ENCODE data around the gene CR2. TPM values are rescaled to one million over a fixed set of nuclear protein-coding genes. Genes with fewer than 3 reads are reported as not detected.

CR2 gene
- total RNA-seq, 1 donor from 2014 or later, result not detected

GRCh38 chr1:207440626-207441025 lies 13.5 kb upstream of the CR2 start:
- no peak overlapping the region for H3K4me3 ChIP-seq (ENCODE audit: low read length in 3 of 3)
- H3K9me3 ChIP-seq (ENCODE audit: control insufficient read depth in 3 of 3, low read length in 3 of 3), result no peaks in the 10 kb centered on the region
- H3K27me3 ChIP-seq (ENCODE audit: control insufficient read depth in 3 of 3, insufficient read depth in 3 of 3, low read length in 3 of 3), result no peaks in the 10 kb centered on the region
- no peak overlapping the region for H3K27ac ChIP-seq (ENCODE audit: low read depth, low read length)
- H3K36me3 ChIP-seq (ENCODE audit: control insufficient read depth in 3 of 3, insufficient read depth in 3 of 3, low read length in 3 of 3), result no peaks in the 10 kb centered on the region
- no peaks in the 10 kb centered on the region for H3K4me1 ChIP-seq (ENCODE audit: control insufficient read depth in 3 of 3, insufficient read depth in 3 of 3, low read length in 3 of 3)
- no peak overlapping the region for H3K9ac ChIP-seq (ENCODE audit: low read depth in 1 of 3, low read length in 3 of 3)

GRCh38 chr1:207444514-207445217 lies 9.5 kb upstream of the CR2 start:
- Histone ChIP-seq H3K27me3 (ENCODE audit: control insufficient read depth in 3 of 3, insufficient read depth in 3 of 3, low read length in 3 of 3) (no peaks in the 10 kb centered on the region), H3K4me1 (ENCODE audit: control insufficient read depth in 3 of 3, insufficient read depth in 3 of 3, low read length in 3 of 3) (no peaks in the 10 kb centered on the region), H3K27ac (ENCODE audit: low read depth, low read length) (no peak overlapping the region), H3K9me3 (ENCODE audit: control insufficient read depth in 3 of 3, low read length in 3 of 3) (no peaks in the 10 kb centered on the region), H3K36me3 (ENCODE audit: control insufficient read depth in 3 of 3, insufficient read depth in 3 of 3, low read length in 3 of 3) (no peaks in the 10 kb centered on the region), H3K9ac (ENCODE audit: low read depth in 1 of 3, low read length in 3 of 3) (no peak overlapping the region), H3K4me3 (ENCODE audit: low read length in 3 of 3) (no peak overlapping the region)

GRCh38 chr1:207453710-207454045 lies 450 bp upstream of the CR2 start:
- peaks cover 29 to 44% (median 35%) of the 10 kb centered on the region in 3 donors for H3K27me3 ChIP-seq (ENCODE audit: control insufficient read depth in 3 of 3, insufficient read depth in 3 of 3, low read length in 3 of 3)
- no peak overlapping the region for H3K27ac ChIP-seq (ENCODE audit: low read depth, low read length)
- H3K9ac ChIP-seq (ENCODE audit: low read depth in 1 of 3, low read length in 3 of 3), result no peak overlapping the region
- peak overlapping the region in 1 of 3 donors; percentile 58 for H3K4me3 ChIP-seq (ENCODE audit: low read length in 3 of 3)
- H3K9me3 ChIP-seq (ENCODE audit: control insufficient read depth in 3 of 3, low read length in 3 of 3), result no peaks in the 10 kb centered on the region
- H3K36me3 ChIP-seq (ENCODE audit: control insufficient read depth in 3 of 3, insufficient read depth in 3 of 3, low read length in 3 of 3), result no peaks in the 10 kb centered on the region
- peaks cover 9 to 12% (median 10%) of the 10 kb centered on the region in 3 donors for H3K4me1 ChIP-seq (ENCODE audit: control insufficient read depth in 3 of 3, insufficient read depth in 3 of 3, low read length in 3 of 3)

GRCh38 chr1:207455183-207455754 lies 1.1 kb downstream of the CR2 start:
- peak overlapping the region in 1 of 3 donors; percentile 59 for H3K4me3 ChIP-seq (ENCODE audit: low read length in 3 of 3)
- H3K27ac ChIP-seq (ENCODE audit: low read depth, low read length), result no peak overlapping the region
- peaks cover 9 to 12% (median 10%) of the 10 kb centered on the region in 3 donors for H3K4me1 ChIP-seq (ENCODE audit: control insufficient read depth in 3 of 3, insufficient read depth in 3 of 3, low read length in 3 of 3)
- H3K9me3 ChIP-seq (ENCODE audit: control insufficient read depth in 3 of 3, low read length in 3 of 3), result no peaks in the 10 kb centered on the region
- H3K36me3 ChIP-seq (ENCODE audit: control insufficient read depth in 3 of 3, insufficient read depth in 3 of 3, low read length in 3 of 3), result no peaks in the 10 kb centered on the region
- peaks cover 29 to 44% (median 35%) of the 10 kb centered on the region in 3 donors for H3K27me3 ChIP-seq (ENCODE audit: control insufficient read depth in 3 of 3, insufficient read depth in 3 of 3, low read length in 3 of 3)
- no peak overlapping the region for H3K9ac ChIP-seq (ENCODE audit: low read depth in 1 of 3, low read length in 3 of 3)

- Histone ChIP-seq H3K9ac (ENCODE audit: low read depth in 1 of 3, low read length in 3 of 3) (no peak overlapping the region), H3K27me3 (ENCODE audit: control insufficient read depth in 3 of 3, insufficient read depth in 3 of 3, low read length in 3 of 3) (peaks cover 21 to 36% (median 30%) of the 10 kb centered on the region in 3 donors), H3K9me3 (ENCODE audit: control insufficient read depth in 3 of 3, low read length in 3 of 3) (no peaks in the 10 kb centered on the region), H3K36me3 (ENCODE audit: control insufficient read depth in 3 of 3, insufficient read depth in 3 of 3, low read length in 3 of 3) (no peaks in the 10 kb centered on the region), H3K27ac (ENCODE audit: low read depth, low read length) (no peak overlapping the region), H3K4me3 (ENCODE audit: low read length in 3 of 3) (no peak overlapping the region), H3K4me1 (ENCODE audit: control insufficient read depth in 3 of 3, insufficient read depth in 3 of 3, low read length in 3 of 3) (peaks cover 9 to 12% (median 10%) of the 10 kb centered on the region in 3 donors)
Measured at GRCh38 chr1:207458414-207458813, 4.3 kb downstream of the CR2 start.

DNA sequence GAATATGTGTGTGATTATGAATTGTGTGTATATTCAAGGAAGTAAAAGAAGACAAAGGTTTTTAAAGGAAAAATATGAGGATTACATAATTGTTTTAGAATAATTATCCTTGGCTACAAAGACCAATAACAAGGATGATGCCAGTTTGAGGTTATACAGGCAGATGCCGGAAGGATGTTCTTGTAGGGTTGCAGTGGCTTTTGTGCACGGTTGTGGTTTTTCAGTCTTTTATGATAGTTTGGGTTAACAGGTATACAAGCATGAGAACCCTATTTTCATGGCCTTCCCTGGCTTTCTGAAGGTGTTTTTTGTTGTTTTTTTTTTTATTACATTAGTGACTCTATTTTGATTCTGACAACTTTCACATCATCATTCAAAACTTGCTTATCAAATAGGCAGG lies 4.9 kb downstream of the CR2 start:
- H3K36me3 ChIP-seq (ENCODE audit: control insufficient read depth in 3 of 3, insufficient read depth in 3 of 3, low read length in 3 of 3), result no peaks in the 10 kb centered on the region
- H3K27ac ChIP-seq (ENCODE audit: low read depth, low read length), result no peak overlapping the region
- no peak overlapping the region for H3K4me3 ChIP-seq (ENCODE audit: low read length in 3 of 3)
- H3K9ac ChIP-seq (ENCODE audit: low read depth in 1 of 3, low read length in 3 of 3), result no peak overlapping the region
- H3K4me1 ChIP-seq (ENCODE audit: control insufficient read depth in 3 of 3, insufficient read depth in 3 of 3, low read length in 3 of 3), result peaks cover 8 to 11% (median 9%) of the 10 kb centered on the region in 3 donors
- peaks cover 19 to 32% (median 32%) of the 10 kb centered on the region in 3 donors for H3K27me3 ChIP-seq (ENCODE audit: control insufficient read depth in 3 of 3, insufficient read depth in 3 of 3, low read length in 3 of 3)
- H3K9me3 ChIP-seq (ENCODE audit: control insufficient read depth in 3 of 3, low read length in 3 of 3), result no peaks in the 10 kb centered on the region

DNA sequence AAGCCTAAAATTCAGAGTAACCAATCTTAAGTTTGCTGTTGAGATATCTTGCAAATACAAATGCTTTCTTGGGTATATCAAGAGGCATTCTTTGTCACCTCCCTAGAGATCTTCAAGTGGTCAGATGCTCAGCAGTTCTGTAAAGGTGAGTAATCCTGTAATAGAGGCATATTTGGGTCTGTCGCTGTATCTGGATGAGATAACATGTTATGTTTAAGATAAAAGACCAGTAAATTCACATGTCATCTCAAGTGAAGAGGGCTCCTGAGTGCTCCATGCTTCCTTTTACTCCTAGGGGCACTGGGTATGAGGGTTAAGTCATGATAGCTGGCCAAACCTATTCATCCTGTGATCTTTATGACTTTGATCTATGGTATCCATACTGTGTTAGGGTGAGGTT lies 7.5 kb downstream of the CR2 start:
- H3K27me3 ChIP-seq (ENCODE audit: control insufficient read depth in 3 of 3, insufficient read depth in 3 of 3, low read length in 3 of 3), result peaks cover 3 to 9% (median 9%) of the 10 kb centered on the region in 3 donors

DNA sequence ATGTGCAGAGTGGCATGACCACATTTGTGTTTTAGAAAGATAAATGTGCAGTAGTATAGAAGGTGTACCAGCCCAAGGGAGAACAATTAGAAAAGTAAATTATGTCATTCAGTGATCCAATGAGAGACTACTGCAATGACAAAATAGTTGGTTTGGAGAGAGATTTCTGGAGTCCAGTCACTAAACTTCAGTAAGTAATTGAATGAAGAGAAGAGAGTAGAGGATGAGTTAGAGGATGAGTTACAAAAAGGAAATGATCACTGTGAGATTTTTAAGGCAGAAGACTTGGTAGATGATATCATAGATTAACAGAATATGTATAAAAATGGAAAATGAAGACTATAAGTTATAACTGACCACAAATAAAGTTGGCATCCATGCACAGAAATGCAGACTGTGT lies 8.4 kb downstream of the CR2 start:
- H3K4me3 ChIP-seq (ENCODE audit: low read length in 3 of 3), result no peak overlapping the region
- H3K9ac ChIP-seq (ENCODE audit: low read depth in 1 of 3, low read length in 3 of 3), result no peak overlapping the region
- H3K9me3 ChIP-seq (ENCODE audit: control insufficient read depth in 3 of 3, low read length in 3 of 3), result no peaks in the 10 kb centered on the region
- peaks cover 3 to 8% (median 3%) of the 10 kb centered on the region in 3 donors for H3K27me3 ChIP-seq (ENCODE audit: control insufficient read depth in 3 of 3, insufficient read depth in 3 of 3, low read length in 3 of 3)
- H3K4me1 ChIP-seq (ENCODE audit: control insufficient read depth in 3 of 3, insufficient read depth in 3 of 3, low read length in 3 of 3), result no peaks in the 10 kb centered on the region
- H3K36me3 ChIP-seq (ENCODE audit: control insufficient read depth in 3 of 3, insufficient read depth in 3 of 3, low read length in 3 of 3), result no peaks in the 10 kb centered on the region
- no peak overlapping the region for H3K27ac ChIP-seq (ENCODE audit: low read depth, low read length)

More for the DNA sequence above, 7.5 kb downstream of the CR2 start:
- H3K9me3 ChIP-seq (ENCODE audit: control insufficient read depth in 3 of 3, low read length in 3 of 3), result no peaks in the 10 kb centered on the region
- no peak overlapping the region for H3K27ac ChIP-seq (ENCODE audit: low read depth, low read length)
- H3K4me1 ChIP-seq (ENCODE audit: control insufficient read depth in 3 of 3, insufficient read depth in 3 of 3, low read length in 3 of 3), result no peaks in the 10 kb centered on the region
- no peak overlapping the region for H3K4me3 ChIP-seq (ENCODE audit: low read length in 3 of 3)
- no peak overlapping the region for H3K9ac ChIP-seq (ENCODE audit: low read depth in 1 of 3, low read length in 3 of 3)
- H3K36me3 ChIP-seq (ENCODE audit: control insufficient read depth in 3 of 3, insufficient read depth in 3 of 3, low read length in 3 of 3), result no peaks in the 10 kb centered on the region

DNA sequence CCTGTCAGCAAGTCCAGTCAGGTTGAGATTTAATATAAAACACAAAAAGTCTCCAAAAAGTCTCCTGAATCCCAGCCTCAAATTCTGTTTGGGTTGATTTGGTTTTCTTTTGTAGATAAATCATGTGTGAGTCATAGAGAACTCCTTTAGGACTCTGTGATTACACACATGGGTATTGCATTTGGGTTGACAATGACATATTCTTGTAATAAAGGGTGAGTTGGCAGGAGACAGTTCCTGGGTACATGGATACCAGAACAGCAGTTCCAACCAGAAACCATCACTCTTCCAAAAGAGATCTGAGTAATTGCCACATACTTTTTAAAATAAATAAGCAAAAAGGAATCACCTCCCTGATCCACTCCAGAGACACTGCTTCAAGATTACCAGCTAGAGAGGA lies 8.9 kb downstream of the CR2 start:
- H3K27ac ChIP-seq (ENCODE audit: low read depth, low read length), result no peak overlapping the region
- no peaks in the 10 kb centered on the region for H3K36me3 ChIP-seq (ENCODE audit: control insufficient read depth in 3 of 3, insufficient read depth in 3 of 3, low read length in 3 of 3)
- H3K4me3 ChIP-seq (ENCODE audit: low read length in 3 of 3), result no peak overlapping the region
- peaks cover 2 to 8% (median 3%) of the 10 kb centered on the region in 3 donors for H3K27me3 ChIP-seq (ENCODE audit: control insufficient read depth in 3 of 3, insufficient read depth in 3 of 3, low read length in 3 of 3)
- no peak overlapping the region for H3K9ac ChIP-seq (ENCODE audit: low read depth in 1 of 3, low read length in 3 of 3)
- no peaks in the 10 kb centered on the region for H3K9me3 ChIP-seq (ENCODE audit: control insufficient read depth in 3 of 3, low read length in 3 of 3)
- H3K4me1 ChIP-seq (ENCODE audit: control insufficient read depth in 3 of 3, insufficient read depth in 3 of 3, low read length in 3 of 3), result no peaks in the 10 kb centered on the region

DNA sequence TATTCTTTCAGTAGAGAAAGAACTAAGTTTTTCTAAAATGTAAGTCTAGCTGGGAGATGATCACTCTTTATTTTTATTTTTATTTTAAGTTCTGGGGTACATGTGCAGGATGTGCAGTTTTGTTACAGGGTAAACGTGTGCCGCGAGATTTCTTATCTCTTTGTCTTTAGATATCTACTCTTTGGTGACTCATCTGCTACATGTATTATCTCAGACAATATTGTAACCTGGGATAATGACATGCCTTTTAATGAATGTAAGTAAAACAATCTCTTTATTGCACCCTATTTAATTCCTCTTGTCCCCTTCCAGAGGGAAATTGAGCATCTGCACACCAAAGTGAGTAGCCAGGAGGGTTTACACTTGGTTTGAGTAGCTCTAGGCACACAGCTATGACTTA lies 9.4 kb downstream of the CR2 start:
- Histone ChIP-seq H3K27me3 (ENCODE audit: control insufficient read depth in 3 of 3, insufficient read depth in 3 of 3, low read length in 3 of 3) (peaks cover 0 to 8% (median 2%) of the 10 kb centered on the region in 3 donors), H3K9me3 (ENCODE audit: control insufficient read depth in 3 of 3, low read length in 3 of 3) (no peaks in the 10 kb centered on the region), H3K27ac (ENCODE audit: low read depth, low read length) (no peak overlapping the region), H3K4me3 (ENCODE audit: low read length in 3 of 3) (no peak overlapping the region), H3K4me1 (ENCODE audit: control insufficient read depth in 3 of 3, insufficient read depth in 3 of 3, low read length in 3 of 3) (no peaks in the 10 kb centered on the region), H3K9ac (ENCODE audit: low read depth in 1 of 3, low read length in 3 of 3) (no peak overlapping the region), H3K36me3 (ENCODE audit: control insufficient read depth in 3 of 3, insufficient read depth in 3 of 3, low read length in 3 of 3) (no peaks in the 10 kb centered on the region)

Measured in skeletal muscle tissue (tissue), 4 donors.